Psoas muscle (tissue), 8 donors: ENCODE results near the gene C3orf62. TPM values are rescaled to one million over a fixed set of nuclear protein-coding genes. Genes with fewer than 3 reads are reported as not detected.

Source experiments
- ATAC-seq, 4 donors: fragments of 200-7000 bp; cut with Tn5 transposase; one replicate each; pipeline ENCODE4 v1.9.1; 2020; ENCODE audit warnings: moderate library complexity in 3 of 4, mild to moderate bottlenecking in 2 of 4
- DNase-seq, 2 donors: peaks; one replicate each; pipeline ENCODE4 v3.0.0-alpha.2; 2020
- H3K27ac ChIP-seq: fragments of 200-600 bp; one replicate; pipeline ENCODE4 v1.8.0; 2022
- H3K27me3 ChIP-seq, 3 donors: fragments of 200-600 bp in 1 of 3; one replicate each; pipeline versions ENCODE4 v1.6.1 to v1.8.0; 2013 to 2022; ENCODE audit warnings: low read length in 2 of 3, mild to moderate bottlenecking in 2 of 3, moderate library complexity in 1 of 3; ENCODE audit not compliant: insufficient read depth in 3 of 3
- H3K36me3 ChIP-seq, 2 donors: fragments of 200-600 bp in 1 of 2; one replicate each; pipeline versions ENCODE4 v1.6.1 to v1.8.0; 2013 to 2022; ENCODE audit warnings: low read depth in 1 of 2, mild to moderate bottlenecking in 1 of 2, moderate library complexity in 1 of 2; ENCODE audit not compliant: insufficient read depth in 1 of 2
- H3K4me1 ChIP-seq: fragments of 200-600 bp; one replicate; pipeline ENCODE4 v1.8.0; 2022
- H3K4me3 ChIP-seq: fragments of 200-600 bp; one replicate; pipeline ENCODE4 v1.8.0; 2022; ENCODE audit warnings: mild to moderate bottlenecking
- H3K9me3 ChIP-seq: fragments of 200-600 bp; one replicate; pipeline ENCODE4 v1.8.0; 2022
- CTCF ChIP-seq: fragments of 200-600 bp; IDR thresholded peaks from one replicate; pipeline ENCODE4 v1.8.0; 2022; ENCODE audit warnings: antibody characterized with exemption
- WGBS, 3 donors: extraction: QIAGEN DNeasy Blood & Tissue Kit; methylation state at CpG; one replicate each; pipeline versions ENCODE4 v1.1.6 to v1.1.7; 2013; 5-methylcytosine and 5-hydroxymethylcytosine counted together
- intact Hi-C, 2 donors: fragments of 100-400 bp; cut with DNase I; formaldehyde crosslinking; loops; one replicate each; pipeline versions ENCODE4 v1.11.0 to v1.14.2; 2022
- polyA plus RNA-seq, 3 donors: library from polyadenylated mRNA; stranded (reverse); fragments of 200-250 nt; gene quantifications; one replicate each; pipeline ENCODE4 v1.2.3, GENCODE V29; 2013
- total RNA-seq, 4 donors: library from RNA; stranded (reverse); fragmentation: NEBNext Ultra II Directional in 2 of 4; extraction: Animal tissue kit (Norgen Biotek cat#: 25700) in 2 of 4; gene quantifications; one replicate each; pipeline versions ENCODE4 v1.2.1 to v1.2.4, GENCODE V29; 2021 to 2023
- donor health status: healthy with polysubstance abuse.
- donor health status: DM: no; HTN: no; CAD: no; lungs with moderate emphysema.
- donor health status: Bipolar disorder and iron deficiency.
- donor health status: healthy.
- donor health status: DM: yes; HTN: yes; CAD: no.
- donor health status: DM: no; HTN: no; CAD: no.
- donor health status: DM: no; HTN: no; CAD: no.
- donor health status: DM: yes; HTN: yes; CAD: no.

C3orf62 gene
- total and polyA plus RNA-seq, 7 donors: 1.5 to 3.7 (median 1.9) TPM

- intact Hi-C loops: no loop called here
- Histone ChIP-seq H3K36me3 (peaks cover 2 to 97% of the 10 kb centered on the region in 2 donors), H3K4me1 (peaks cover 7% of the 10 kb centered on the region), H3K9me3 (no peaks in the 10 kb centered on the region), H3K4me3 (no peak overlapping the region), H3K27me3 (no peaks in the 10 kb centered on the region), H3K27ac (no peak overlapping the region)
- ATAC-seq: no peak
- WGBS, 3 donors: 92 to 95% (median 93%) methylated on average over 3 of the region's 3 CpGs
- no peak for DNase-seq
- no peak for TF ChIP-seq CTCF
These were observed 34.3 kb upstream of the C3orf62 start for GRCh38 chr3:49311283-49311682.

GRCh38 chr3:49310677-49311076, 33.6 kb upstream of the C3orf62 start:
- peaks cover 7% of the 10 kb centered on the region for H3K4me1 ChIP-seq
- WGBS, 3 donors: 88 to 100% (median 94%) methylated on average over 1 of the region's 1 CpG
- ATAC-seq (no peak), DNase-seq (no peak)
- H3K27me3 ChIP-seq: no peaks in the 10 kb centered on the region
- H3K4me3 ChIP-seq: no peak overlapping the region
- no peak overlapping the region for H3K27ac ChIP-seq
- H3K36me3 ChIP-seq: peaks cover 4 to 97% of the 10 kb centered on the region in 2 donors
- H3K9me3 ChIP-seq: no peaks in the 10 kb centered on the region
- intact Hi-C loops: no loop called here
- TF ChIP-seq CTCF: no peak

- Histone ChIP-seq H3K27me3 (no peaks in the 10 kb centered on the region), H3K4me3 (no peak overlapping the region), H3K27ac (no peak overlapping the region), H3K4me1 (no peaks in the 10 kb centered on the region), H3K36me3 (peaks cover 13 to 100% of the 10 kb centered on the region in 2 donors), H3K9me3 (no peaks in the 10 kb centered on the region)
- intact Hi-C loops: no loop called here
- DNase-seq (no peak), ATAC-seq (no peak)
- no peak for TF ChIP-seq CTCF
- 78 to 92% (median 88%) methylated on average over 5 of the region's 5 CpGs for WGBS, 3 donors
These were observed 28.6 kb upstream of the C3orf62 start for GRCh38 chr3:49305608-49306007.

- 90 to 100% (median 92%) methylated on average over 1 of the region's 1 CpG for WGBS, 3 donors
- no peaks in the 10 kb centered on the region for H3K9me3 ChIP-seq
- TF ChIP-seq CTCF: no peak
- DNase-seq (no peak), ATAC-seq (no peak)
- H3K36me3 ChIP-seq: peaks cover 11 to 99% of the 10 kb centered on the region in 2 donors
- no peaks in the 10 kb centered on the region for H3K27me3 ChIP-seq
- H3K4me3 ChIP-seq: no peak overlapping the region
- intact Hi-C loops: no loop called here
- H3K4me1 ChIP-seq: peaks cover 1% of the 10 kb centered on the region
- no peak overlapping the region for H3K27ac ChIP-seq
These were observed 25.6 kb upstream of the C3orf62 start for GRCh38 chr3:49302613-49303012.

GRCh38 chr3:49300595-49300994, 23.6 kb upstream of the C3orf62 start:
- Histone ChIP-seq H3K4me1 (peaks cover 18% of the 10 kb centered on the region), H3K4me3 (no peak overlapping the region), H3K9me3 (no peaks in the 10 kb centered on the region), H3K27me3 (no peaks in the 10 kb centered on the region), H3K36me3 (peaks cover 15 to 91% of the 10 kb centered on the region in 2 donors), H3K27ac (no peak overlapping the region)
- peak in 3 of 4 donors; percentile 30 to 57 (median 40) for ATAC-seq
- no peak for DNase-seq
- TF ChIP-seq CTCF: no peak
- WGBS, 3 donors: 96 to 97% (median 97%) methylated on average over 3 of the region's 3 CpGs
- intact Hi-C loops: no loop called here
